CD4-positive, alpha-beta T cell (primary cell): ENCODE results near the gene TMEM40. TPM values are rescaled to one million over a fixed set of nuclear protein-coding genes. Genes with fewer than 3 reads are reported as not detected.

Experiments
- ATAC-seq: fragments of 200-7000 bp; cut with Tn5 transposase; one replicate; pipeline ENCODE4 v1.10.0; 2022; ENCODE audit warnings: mild to moderate bottlenecking; ENCODE audit not compliant: poor library complexity
- CTCF ChIA-PET: fragments of 350-600 bp; sonication (Branson Sonifier 250); formaldehyde crosslinking; loops from one replicate; lab custom pipeline; 2021; ENCODE audit warnings: antibody characterized with exemption, inconsistent platforms; lab: Charles Lee
- POLR2A ChIA-PET: fragments of 350-600 bp; sonication (Branson Sonifier 250); formaldehyde crosslinking; loops from one replicate; lab custom pipeline; 2021; ENCODE audit warnings: antibody characterized with exemption, inconsistent platforms; lab: Charles Lee
- DNase-seq, 14 experiments: peaks; one replicate each; pipeline ENCODE4 v3.0.0-alpha.2; 2013 to 2020; ENCODE audit warnings: mixed read lengths in 2 of 14
- H3K27ac ChIP-seq, 2 donors: one replicate each; pipeline versions ENCODE4 v1.5.1 to v1.7.0; 2013; ENCODE audit warnings: low read length in 2 of 2, low read depth in 1 of 2, mild to moderate bottlenecking in 1 of 2
- H3K27me3 ChIP-seq, 2 experiments: 1 replicate in 1 of 2; 2 replicates in 1 of 2; pipeline versions ENCODE4 v1.6.1 to v1.7.0; 2013; ENCODE audit warnings: low read length in 2 of 2, control low read depth in 1 of 2, mild to moderate bottlenecking in 1 of 2, moderate library complexity in 1 of 2; ENCODE audit not compliant: insufficient read depth in 2 of 2, control insufficient read depth in 1 of 2
- H3K36me3 ChIP-seq: one replicate; pipeline ENCODE4 v1.6.1; 2013; ENCODE audit warnings: low read length, control low read depth; ENCODE audit not compliant: insufficient read depth
- H3K4me1 ChIP-seq: one replicate; pipeline ENCODE4 v1.6.1; 2013; ENCODE audit warnings: low read length, control low read depth; ENCODE audit not compliant: insufficient read depth
- H3K4me3 ChIP-seq: one replicate; pipeline ENCODE4 v1.5.1; 2013; ENCODE audit warnings: mild to moderate bottlenecking, low read length, moderate library complexity
- H3K9me3 ChIP-seq, 2 experiments: 1 replicate in 1 of 2; 2 replicates in 1 of 2; pipeline versions ENCODE4 v1.6.1 to v1.7.0; 2013; ENCODE audit warnings: low read length in 2 of 2, mild to moderate bottlenecking in 2 of 2, control low read depth in 1 of 2, moderate library complexity in 1 of 2; ENCODE audit not compliant: control insufficient read depth in 1 of 2, insufficient read depth in 1 of 2
- H3K27ac Mint-ChIP-seq: one replicate; pipeline ENCODE4 v1.8.0; 2020; ENCODE audit warnings: mixed read lengths
- H3K27me3 Mint-ChIP-seq: one replicate; pipeline ENCODE4 v1.8.0; 2021; ENCODE audit warnings: mixed read lengths
- H3K36me3 Mint-ChIP-seq: one replicate; pipeline ENCODE4 v1.8.0; 2021; ENCODE audit warnings: low read depth, mixed read lengths
- H3K4me1 Mint-ChIP-seq: one replicate; pipeline ENCODE4 v1.8.0; 2021; ENCODE audit warnings: low read depth, mixed read lengths
- H3K4me3 Mint-ChIP-seq: one replicate; pipeline ENCODE4 v1.8.0; 2020; ENCODE audit warnings: mild to moderate bottlenecking, mixed read lengths
- H3K9me3 Mint-ChIP-seq: one replicate; pipeline ENCODE4 v1.8.0; 2020; ENCODE audit warnings: mixed read lengths
- intact Hi-C, 2 experiments: fragments of 100-400 bp; cut with DNase I in 1 of 2; cut with micrococcal nuclease in 1 of 2; formaldehyde crosslinking; loops; one replicate each; pipeline versions ENCODE4 v1.15.1 to v1.9.0; 2023 to 2025; cut with DNase I, micrococcal nuclease
- total RNA-seq, 174 experiments: library from RNA in 2 of 174; stranded (reverse) in 2 of 174; gene quantifications; one replicate each; pipeline ENCODE4 v1.2.3 and lab custom pipeline; 2021 to 2026
- TF ChIP-seq, protein P1 (sequence below): fragments of 200-600 bp; IDR thresholded peaks from one replicate; pipeline ENCODE4 v1.8.0; 2022; ENCODE audit warnings: antibody characterized with exemption, mild to moderate bottlenecking

TMEM40 gene
- total RNA-seq, 2 experiments from 2014 or later, result not detected

DNA sequence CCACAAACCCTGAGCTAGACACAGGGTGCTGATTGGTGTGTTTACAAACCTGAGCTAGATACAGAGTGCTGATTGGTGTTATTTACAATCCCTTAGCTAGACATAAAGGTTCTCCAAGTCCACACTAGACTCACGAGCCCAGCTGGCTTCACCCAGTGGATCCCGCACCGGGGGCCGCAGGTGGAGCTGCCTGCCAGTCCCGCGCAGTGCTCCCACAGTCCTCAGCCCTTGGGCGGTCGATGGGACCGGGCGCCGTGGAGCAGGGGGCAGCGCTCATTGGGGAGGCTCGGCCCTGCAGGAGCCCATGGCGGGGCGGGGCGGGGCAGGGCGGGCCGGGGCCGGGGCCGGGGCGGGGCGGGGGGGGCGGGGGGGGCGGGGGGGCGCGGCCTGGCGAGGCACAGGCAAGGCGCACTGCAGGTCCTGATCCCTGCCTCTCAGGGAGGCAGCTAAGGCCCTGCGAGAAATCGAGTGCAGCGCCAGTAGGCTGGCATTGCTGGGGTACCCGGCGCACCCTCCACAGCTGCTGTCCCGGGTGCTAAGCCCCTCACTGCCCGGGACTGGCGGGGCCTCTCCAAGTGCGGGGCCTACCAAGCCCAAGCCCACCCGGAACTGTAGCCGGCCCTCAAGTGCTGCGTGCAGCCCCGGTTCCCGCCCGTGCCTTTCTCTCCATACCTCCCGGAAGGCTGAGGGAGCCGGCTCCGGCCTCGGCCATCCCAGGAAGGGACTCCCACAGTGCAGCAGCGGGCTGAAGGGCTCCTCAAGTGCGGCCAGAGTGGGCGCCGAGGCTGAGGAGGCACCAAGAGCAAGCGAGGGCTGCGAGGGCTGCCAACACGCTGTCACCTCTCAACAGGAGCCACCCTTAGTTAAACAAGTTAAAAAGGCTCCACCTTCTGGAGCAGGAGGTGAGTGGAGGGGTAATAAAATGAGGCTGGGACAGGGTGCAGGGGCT is 9.8 kb upstream of the TMEM40 start:
- TF ChIP-seq, protein P1, sequence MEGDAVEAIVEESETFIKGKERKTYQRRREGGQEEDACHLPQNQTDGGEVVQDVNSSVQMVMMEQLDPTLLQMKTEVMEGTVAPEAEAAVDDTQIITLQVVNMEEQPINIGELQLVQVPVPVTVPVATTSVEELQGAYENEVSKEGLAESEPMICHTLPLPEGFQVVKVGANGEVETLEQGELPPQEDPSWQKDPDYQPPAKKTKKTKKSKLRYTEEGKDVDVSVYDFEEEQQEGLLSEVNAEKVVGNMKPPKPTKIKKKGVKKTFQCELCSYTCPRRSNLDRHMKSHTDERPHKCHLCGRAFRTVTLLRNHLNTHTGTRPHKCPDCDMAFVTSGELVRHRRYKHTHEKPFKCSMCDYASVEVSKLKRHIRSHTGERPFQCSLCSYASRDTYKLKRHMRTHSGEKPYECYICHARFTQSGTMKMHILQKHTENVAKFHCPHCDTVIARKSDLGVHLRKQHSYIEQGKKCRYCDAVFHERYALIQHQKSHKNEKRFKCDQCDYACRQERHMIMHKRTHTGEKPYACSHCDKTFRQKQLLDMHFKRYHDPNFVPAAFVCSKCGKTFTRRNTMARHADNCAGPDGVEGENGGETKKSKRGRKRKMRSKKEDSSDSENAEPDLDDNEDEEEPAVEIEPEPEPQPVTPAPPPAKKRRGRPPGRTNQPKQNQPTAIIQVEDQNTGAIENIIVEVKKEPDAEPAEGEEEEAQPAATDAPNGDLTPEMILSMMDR, result no peak
- Histone ChIP-seq H3K36me3 (no peaks in the 10 kb centered on the region), H3K27ac (no peak overlapping the region), H3K27me3 (no peaks in the 10 kb centered on the region), H3K4me3 (no peak overlapping the region), H3K4me1 (no peaks in the 10 kb centered on the region), H3K9me3 (no peaks in the 10 kb centered on the region)
- Mint-ChIP-seq H3K36me3 (no peaks in the 10 kb centered on the region), H3K4me3 (no peak overlapping the region), H3K27me3 (no peaks in the 10 kb centered on the region), H3K27ac (no peak overlapping the region), H3K4me1 (peaks cover 7% of the 10 kb centered on the region), H3K9me3 (no peaks in the 10 kb centered on the region)
- ChIA-PET CTCF (no interaction called here), POLR2A (no interaction called here)
- DNase-seq (no peak), ATAC-seq (no peak)
- intact Hi-C loops, result no loop called here

DNA sequence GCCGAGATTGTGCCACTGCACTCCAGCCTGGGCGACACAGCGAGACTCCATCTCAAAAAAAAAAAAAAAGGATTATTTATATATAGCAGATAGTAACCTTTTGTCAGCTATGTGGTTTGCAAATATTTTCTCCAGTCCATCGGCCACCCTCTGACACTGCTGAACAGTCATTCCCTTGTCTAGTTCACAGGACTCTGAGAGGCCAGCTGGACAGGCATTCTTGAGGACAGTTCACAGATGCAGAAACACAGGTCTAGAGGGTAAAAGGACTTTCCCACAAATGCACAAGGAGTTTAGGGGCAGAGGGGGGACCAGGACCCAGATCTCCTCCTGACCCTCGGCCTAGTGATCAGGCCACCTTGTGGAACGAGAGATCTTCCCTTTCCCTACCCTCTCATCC is 7.5 kb upstream of the TMEM40 start:
- H3K36me3 ChIP-seq, result no peaks in the 10 kb centered on the region
- ATAC-seq, result no peak
- TF ChIP-seq, protein P1, result no peak
- H3K27ac ChIP-seq, result no peak overlapping the region
- CTCF ChIA-PET, result no interaction called here
- Mint-ChIP-seq H3K4me1 (no peaks in the 10 kb centered on the region), H3K4me3 (no peak overlapping the region), H3K27me3 (no peaks in the 10 kb centered on the region), H3K27ac (no peak overlapping the region), H3K36me3 (no peaks in the 10 kb centered on the region), H3K9me3 (no peaks in the 10 kb centered on the region)
- no peaks in the 10 kb centered on the region for H3K4me1 ChIP-seq
- POLR2A ChIA-PET, result no interaction called here
- no peak overlapping the region for H3K4me3 ChIP-seq
- no peaks in the 10 kb centered on the region for H3K27me3 ChIP-seq
- no peaks in the 10 kb centered on the region for H3K9me3 ChIP-seq
- no peak for DNase-seq
- intact Hi-C loops, result no loop called here

- Mint-ChIP-seq H3K27me3 (no peaks in the 10 kb centered on the region), H3K27ac (no peak overlapping the region), H3K36me3 (no peaks in the 10 kb centered on the region), H3K9me3 (no peaks in the 10 kb centered on the region), H3K4me3 (no peak overlapping the region), H3K4me1 (no peaks in the 10 kb centered on the region)
- TF ChIP-seq, protein P1, result no peak
- POLR2A ChIA-PET, result no interaction called here
- CTCF ChIA-PET, result no interaction called here
- Histone ChIP-seq H3K27ac (no peak overlapping the region), H3K4me1 (no peaks in the 10 kb centered on the region), H3K36me3 (no peaks in the 10 kb centered on the region), H3K4me3 (no peak overlapping the region), H3K9me3 (no peaks in the 10 kb centered on the region), H3K27me3 (no peaks in the 10 kb centered on the region)
- DNase-seq, result no peak
- intact Hi-C loops, result no loop called here
- ATAC-seq, result no peak
Measured at GRCh38 chr3:12764171-12764776, 5.2 kb upstream of the TMEM40 start.
